ENCODE measurements around the gene CDK5. TPM values are rescaled to one million over a fixed set of nuclear protein-coding genes. Genes with fewer than 3 reads are reported as not detected.
A peak's percentile ranks its signal among the peaks of the same experiment; 100 is the strongest.

CDK5 gene
- total and polyA plus RNA-seq, 10 of the 15 experiments (the other 5 are each of a cell fraction or from before 2014, with no cell fraction given): 1.5 to 33.4 (median 21.6) TPM

- FAIRE-seq (peak; percentile 64), DNase-seq (ENCODE audit: low read depth, low spot score) (peak; percentile 39), ATAC-seq (peak; percentile 98)
- Histone ChIP-seq H3K27me3 (replicated peaks in 1 of 2; ENCODE audit: control insufficient read depth in 2 of 2, insufficient read depth in 2 of 2, low read length in 1 of 2) (no peaks in the 10 kb centered on the region; a peak in 1 of 4 replicates), H2AFZ (ENCODE audit: control insufficient read depth, low read depth, low read length) (peak overlapping the region; percentile 67), H3K4me2 (ENCODE audit: control insufficient read depth, insufficient read depth) (peak overlapping the region; percentile 63; the same call in 1 of the 2 replicates), H3K4me1 (ENCODE audit: control insufficient read depth, insufficient read depth, low read length) (peaks cover 2% of the 10 kb centered on the region; the same call in 1 of the 2 replicates), H3K36me3 (ENCODE audit: control insufficient read depth in 2 of 2, insufficient read depth in 2 of 2, low read length in 1 of 2) (no peaks in the 10 kb centered on the region), H3K79me2 (ENCODE audit: control insufficient read depth, insufficient read depth, low read length) (no peaks in the 10 kb centered on the region), H4K20me1 (ENCODE audit: control insufficient read depth, insufficient read depth) (no peaks in the 10 kb centered on the region), H3K9ac (ENCODE audit: control insufficient read depth, insufficient read depth, low read length) (peak overlapping the region; percentile 25; the same call in 1 of the 2 replicates), H3K9me3 (replicated peaks; ENCODE audit: control insufficient read depth, insufficient read depth, low read length) (no peaks in the 10 kb centered on the region), H3K27ac (ENCODE audit: control insufficient read depth, insufficient read depth) (no peak overlapping the region), H3K4me3 (no peak overlapping the region)
- no TSS peak for BruUV-seq (replicated peaks)
- RAD21 ChIA-PET (ENCODE audit: unreplicated experiment): interaction anchor here (0.6 to 1.3 kb wide), 2 partner anchors 46 to 76 kb away, joined by 3 to 5 read pairs; no protein-coding TSS in a partner anchor
- intact Hi-C loops (cut with micrococcal nuclease; ENCODE audit: unreplicated experiment): loop anchor here (1.0 kb wide), 1 partner anchor 45 kb away; no protein-coding TSS in a partner anchor
- SMC1A ChIA-PET (ENCODE audit: uncharacterized antibody, unreplicated experiment): interaction anchor here (0.7 to 2.2 kb wide), 6 partner anchors 19 to 115 kb away, joined by 3 to 5 read pairs (median 3); partner anchors contain the start of gene ABCB8
- 51% methylated on average over 39 of the region's 40 CpGs for WGBS (ENCODE audit: insufficient coverage, insufficient replicate concordance, low lambda C conversion rate, missing lambda C conversion rate)
- CTCF ChIA-PET: interaction anchor here (0.6 to 4.3 kb wide), 24 partner anchors 10 to 1138 kb away, joined by 3 to 35 read pairs (median 4); partner anchors contain the start of genes ABCB8, ATG9B and NOS3
- in situ Hi-C loops (cut with MboI): no loop called here
- POLR2A ChIA-PET: no interaction called here
- TF ChIP-seq TCF12 (IDR thresholded peaks at IDR 0.05; ENCODE audit: low read depth, low read length) (no peak), EP300 (IDR thresholded peaks at IDR 0.05; ENCODE audit: borderline replicate concordance in 1 of 2, control insufficient read depth in 1 of 2, low read depth in 2 of 2, low read length in 2 of 2) (0 out of 4 replicates have a peak, but pooled peaks of 1 of the 2 experiments have one; percentile 19), CBX5 (IDR thresholded peaks at IDR 0.05; ENCODE audit: low read depth) (no peak), CEBPB (IDR thresholded peaks at IDR 0.05; ENCODE audit: borderline replicate concordance in 1 of 2, low read depth in 2 of 2, low read length in 2 of 2) (no peak), TBL1XR1 (IDR thresholded peaks at IDR 0.05; ENCODE audit: low read depth, low read length) (no peak), E4F1 (IDR thresholded peaks at IDR 0.05; ENCODE audit: borderline replicate concordance, partially characterized antibody) (no peak), RB1 (IDR thresholded peaks at IDR 0.05; ENCODE audit: borderline replicate concordance) (peak; percentile 48; the same call in 1 of the 2 replicates), IKZF1 (conservative IDR thresholded peaks at IDR 0.05) (peak; percentile 74), BHLHE40 (IDR thresholded peaks at IDR 0.05; ENCODE audit: borderline replicate concordance in 1 of 2, low read depth in 2 of 2, low read length in 1 of 2) (peak; percentile 7 to 83; a peak in 2 of 4 replicates), CHD2 (IDR thresholded peaks at IDR 0.05; ENCODE audit: borderline replicate concordance, low read depth, low read length) (no peak; the same call in 1 of the 2 replicates), JUND (IDR thresholded peaks at IDR 0.05; ENCODE audit: low read depth, low read length) (0 out of 2 replicates have a peak, but pooled peaks have one; percentile 25), ZBTB40 (IDR thresholded peaks at IDR 0.05; ENCODE audit: borderline replicate concordance) (no peak), GATAD2B (conservative IDR thresholded peaks at IDR 0.05; ENCODE audit: low read depth) (peak; percentile 39; the same call in 1 of the 2 replicates), KLF5 (IDR thresholded peaks at IDR 0.05; ENCODE audit: partially characterized antibody) (peak; percentile 22), MXI1 (IDR thresholded peaks at IDR 0.05; ENCODE audit: low read depth, low read length) (no peak)
Observed at GRCh38 chr7:151008511-151009323, 49.0 kb downstream of the CDK5 start.
